Body of pancreas (tissue), 4 donors: ENCODE results near the gene ETV5.

Source experiments
- POLR2A ChIP-seq, 3 donors: fragments of 450-650 bp; IDR thresholded peaks; one replicate each; pipeline ENCODE4 v1.6.1; 2016; ENCODE audit warnings: antibody characterized with exemption in 3 of 3, mild to moderate bottlenecking in 2 of 3
- TF ChIP-seq, protein P1 (sequence below), 7 experiments: fragments of 450-650 bp in 4 of 7; fragments of 200-600 bp in 3 of 7; sonication (generic) in 3 of 7; IDR thresholded peaks; one replicate each; pipeline ENCODE4 v1.5.1; 2016 to 2019; ENCODE audit warnings: antibody characterized with exemption in 7 of 7

DNA sequence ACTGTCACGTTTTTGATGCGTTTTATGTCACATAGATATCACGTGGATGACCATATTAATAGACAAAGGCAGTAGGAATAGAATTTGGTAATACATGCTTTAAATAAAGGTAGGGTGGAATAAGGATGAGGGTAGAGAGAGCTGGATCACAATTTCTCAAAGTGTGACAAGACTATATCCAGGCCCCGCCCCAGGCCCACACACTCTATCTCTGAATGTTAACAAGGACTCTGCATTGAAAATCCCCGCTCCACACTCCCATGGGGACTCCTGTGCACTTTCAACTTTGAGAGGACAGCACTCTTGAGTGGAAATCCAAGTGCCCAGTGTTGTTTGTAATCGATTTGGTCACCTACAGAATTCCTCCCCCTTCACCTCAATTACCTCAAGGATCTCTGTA, 31.4 kb downstream of the ETV5 start:
- TF ChIP-seq, protein P1, sequence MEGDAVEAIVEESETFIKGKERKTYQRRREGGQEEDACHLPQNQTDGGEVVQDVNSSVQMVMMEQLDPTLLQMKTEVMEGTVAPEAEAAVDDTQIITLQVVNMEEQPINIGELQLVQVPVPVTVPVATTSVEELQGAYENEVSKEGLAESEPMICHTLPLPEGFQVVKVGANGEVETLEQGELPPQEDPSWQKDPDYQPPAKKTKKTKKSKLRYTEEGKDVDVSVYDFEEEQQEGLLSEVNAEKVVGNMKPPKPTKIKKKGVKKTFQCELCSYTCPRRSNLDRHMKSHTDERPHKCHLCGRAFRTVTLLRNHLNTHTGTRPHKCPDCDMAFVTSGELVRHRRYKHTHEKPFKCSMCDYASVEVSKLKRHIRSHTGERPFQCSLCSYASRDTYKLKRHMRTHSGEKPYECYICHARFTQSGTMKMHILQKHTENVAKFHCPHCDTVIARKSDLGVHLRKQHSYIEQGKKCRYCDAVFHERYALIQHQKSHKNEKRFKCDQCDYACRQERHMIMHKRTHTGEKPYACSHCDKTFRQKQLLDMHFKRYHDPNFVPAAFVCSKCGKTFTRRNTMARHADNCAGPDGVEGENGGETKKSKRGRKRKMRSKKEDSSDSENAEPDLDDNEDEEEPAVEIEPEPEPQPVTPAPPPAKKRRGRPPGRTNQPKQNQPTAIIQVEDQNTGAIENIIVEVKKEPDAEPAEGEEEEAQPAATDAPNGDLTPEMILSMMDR (IDR thresholded peaks at IDR 0.05), result no peak
- TF ChIP-seq POLR2A (IDR thresholded peaks at IDR 0.05), result no peak
